ENCODE results near the gene EOGT.
A peak's percentile ranks its signal among the peaks of the same experiment; 100 is the strongest.

The EOGT gene

GRCh38 chr3:69013253-69014021 lies at the start of gene EOGT:
TSS of gene EOGT (minus strand) at chr3:69013684. CDS start at chr3:69009846, 3,838 bp downstream.
- peak; percentile 76 for DNase-seq

- DNase-seq = no peak
Measured at GRCh38 chr3:69059688-69060087, 46.2 kb upstream of the EOGT start.

GRCh38 chr3:69058947-69059224 lies 45.4 kb upstream of the EOGT start:
- no peak for DNase-seq

GRCh38 chr3:69058180-69058946 lies 44.9 kb upstream of the EOGT start:
- peak; percentile 53 for DNase-seq

- DNase-seq = no peak
Measured at GRCh38 chr3:69052472-69052898, 39.0 kb upstream of the EOGT start.

GRCh38 chr3:69051756-69052471 lies 38.4 kb upstream of the EOGT start, which contains the start of gene TMF1:
TSS of gene TMF1 (minus strand) at chr3:69052333. CDS start at chr3:69052086, 247 bp downstream.
- DNase-seq = peak; percentile 98

GRCh38 chr3:69048990-69049389 lies 35.5 kb upstream of the EOGT start:
- DNase-seq = no peak

- DNase-seq = no peak
Measured at GRCh38 chr3:69044608-69045007, 31.1 kb upstream of the EOGT start.

- no peak for DNase-seq
Measured at GRCh38 chr3:69033470-69033869, 20.0 kb upstream of the EOGT start.

- DNase-seq = no peak
Measured at GRCh38 chr3:69032737-69033136, 19.3 kb upstream of the EOGT start.

GRCh38 chr3:69032142-69032541 lies 18.7 kb upstream of the EOGT start:
- no peak for DNase-seq

GRCh38 chr3:69031635-69032034 lies 18.2 kb upstream of the EOGT start:
- DNase-seq = no peak

GRCh38 chr3:69020857-69021256 lies 7.4 kb upstream of the EOGT start:
- no peak for DNase-seq

- DNase-seq = peak; percentile 18
Measured at GRCh38 chr3:69020424-69020823, 6.9 kb upstream of the EOGT start.

- DNase-seq = no peak
Measured at GRCh38 chr3:69016901-69017300, 3.4 kb upstream of the EOGT start.

- DNase-seq = no peak
Measured at GRCh38 chr3:69016102-69016501, 2.6 kb upstream of the EOGT start.

- DNase-seq = no peak
Measured at GRCh38 chr3:69014022-69014580, 617 bp upstream of the EOGT start.

GRCh38 chr3:69012800-69013252 lies 658 bp downstream of the EOGT start:
- DNase-seq = no peak

GRCh38 chr3:69012100-69012799 lies 1.2 kb downstream of the EOGT start:
- DNase-seq = no peak

- DNase-seq = no peak
Measured at GRCh38 chr3:69011096-69011730, 2.3 kb downstream of the EOGT start.

GRCh38 chr3:69009559-69010410 lies 3.7 kb downstream of the EOGT start:
- no peak for DNase-seq
